Stimulated activated CD4-positive, alpha-beta T cell treated with anti-CD3 and anti-CD28 coated beads, Interleukin-4, amount 100 ng/mL, for 24 hours (primary cell): Measurements from ENCODE around the gene SMU1.
"Not testable (repeated sequence)": the region's sequence is repeated elsewhere in the genome, so short reads cannot be mapped to it uniquely, and the experiment has no call there.

Source experiments
- DNase-seq: peaks from one replicate; pipeline ENCODE4 v3.0.0-alpha.2; 2020

The SMU1 gene

DNA sequence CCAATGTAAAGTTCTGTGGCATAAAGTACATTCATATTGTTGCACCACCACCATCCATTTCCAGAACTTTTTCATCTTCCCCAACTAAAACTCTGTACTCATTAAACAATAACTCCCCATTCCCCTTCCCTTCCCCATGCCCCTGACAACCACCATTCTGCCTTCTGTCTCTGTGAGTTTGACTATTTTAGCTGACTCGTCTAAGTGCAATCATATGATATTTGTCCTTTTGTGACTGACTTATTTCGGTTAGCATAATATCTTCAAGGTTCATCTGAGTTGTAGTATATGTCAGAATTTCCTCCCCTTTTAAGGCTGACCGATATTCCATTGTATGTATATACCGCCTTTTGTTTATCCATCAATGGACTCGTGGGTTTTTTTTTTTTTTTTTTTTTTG, 29.0 kb upstream of the SMU1 start:
- no peak for DNase-seq

DNA sequence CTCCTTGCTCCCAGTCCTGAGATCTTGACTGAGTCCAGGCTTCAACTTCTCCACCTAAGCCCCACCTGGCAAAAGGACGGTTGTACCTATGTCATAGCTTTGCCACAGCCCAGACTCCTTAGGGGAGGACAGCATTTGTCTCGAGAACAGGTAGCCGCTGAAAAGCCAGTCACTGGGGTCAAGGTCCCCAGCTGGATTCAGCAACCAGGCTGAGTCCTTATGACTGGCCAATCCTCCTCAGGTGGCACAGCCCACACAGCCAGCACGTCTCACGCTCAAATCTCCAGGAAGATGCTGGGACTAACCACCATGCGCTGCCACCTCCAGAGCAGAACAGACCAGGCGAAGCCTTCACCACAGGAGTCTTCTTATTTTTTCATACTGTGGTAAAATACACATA, 27.9 kb upstream of the SMU1 start:
- no peak for DNase-seq

DNA sequence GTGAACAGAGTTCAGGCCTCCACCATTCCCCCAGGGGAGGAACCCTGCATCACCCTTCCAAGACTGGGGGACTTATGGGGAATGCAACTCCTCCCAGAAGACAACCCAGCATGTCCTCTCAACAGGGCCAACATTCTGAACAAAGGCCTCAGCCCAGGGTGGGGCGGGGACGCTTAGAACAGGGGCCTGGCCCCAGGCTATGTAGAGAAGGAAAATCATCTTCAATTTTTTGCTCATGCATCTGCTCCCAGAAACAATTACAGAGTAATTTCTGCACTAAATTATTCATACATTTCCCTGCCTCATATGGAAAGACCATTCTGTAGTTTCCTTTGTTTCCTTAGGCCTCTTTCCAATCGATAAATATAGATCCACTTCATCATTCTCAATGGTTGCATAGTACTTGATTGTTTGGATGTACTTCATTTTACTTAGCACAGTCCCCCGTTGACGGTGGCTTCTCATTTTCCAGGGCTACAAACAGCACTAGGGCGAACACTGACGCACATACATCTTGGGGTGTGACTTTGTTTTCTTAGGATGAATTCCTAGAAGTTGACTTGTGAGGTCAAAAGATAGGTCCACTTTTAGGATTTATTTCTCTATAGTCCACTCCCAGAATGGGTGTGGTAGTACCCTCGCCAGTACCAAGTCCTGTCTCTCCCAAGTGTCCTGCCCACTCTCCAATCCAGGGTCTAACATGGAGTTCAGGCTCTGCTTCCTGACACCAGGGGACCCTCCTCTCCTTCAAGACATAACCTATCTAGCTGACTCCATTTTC, 27.2 kb upstream of the SMU1 start:
- DNase-seq: no peak

DNA sequence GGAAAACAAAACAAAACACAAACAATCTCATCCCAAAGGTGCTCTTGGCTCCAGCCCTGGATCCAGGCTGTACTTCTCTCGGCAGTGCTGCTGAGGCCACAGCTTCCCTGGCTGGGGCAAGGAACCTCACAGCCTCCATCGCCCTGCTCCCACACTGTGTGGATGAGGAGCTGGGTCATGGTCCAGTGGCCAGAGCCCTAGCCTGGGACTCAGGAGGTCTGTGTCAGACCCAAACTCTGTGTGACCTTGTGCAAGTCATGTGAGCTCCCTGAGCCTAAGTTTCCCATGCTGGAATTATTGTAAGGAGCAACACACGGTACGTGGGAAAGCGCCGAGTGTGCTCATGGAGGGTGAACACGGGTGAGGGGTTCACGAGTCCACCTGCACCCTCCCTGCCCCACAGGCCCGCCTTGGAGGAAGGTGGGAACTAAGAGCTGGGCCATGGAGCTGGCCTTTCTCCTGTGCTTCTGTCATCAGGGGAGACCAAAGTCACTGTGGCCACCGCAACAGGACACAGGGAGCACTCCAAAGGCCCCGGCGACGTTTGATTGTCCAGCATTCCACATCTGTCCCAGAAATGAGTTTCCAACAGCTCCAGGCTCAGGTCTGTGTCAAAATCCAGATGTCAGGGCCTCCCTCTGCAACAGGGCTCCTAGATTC, 26.2 kb upstream of the SMU1 start:
- DNase-seq: no peak

DNA sequence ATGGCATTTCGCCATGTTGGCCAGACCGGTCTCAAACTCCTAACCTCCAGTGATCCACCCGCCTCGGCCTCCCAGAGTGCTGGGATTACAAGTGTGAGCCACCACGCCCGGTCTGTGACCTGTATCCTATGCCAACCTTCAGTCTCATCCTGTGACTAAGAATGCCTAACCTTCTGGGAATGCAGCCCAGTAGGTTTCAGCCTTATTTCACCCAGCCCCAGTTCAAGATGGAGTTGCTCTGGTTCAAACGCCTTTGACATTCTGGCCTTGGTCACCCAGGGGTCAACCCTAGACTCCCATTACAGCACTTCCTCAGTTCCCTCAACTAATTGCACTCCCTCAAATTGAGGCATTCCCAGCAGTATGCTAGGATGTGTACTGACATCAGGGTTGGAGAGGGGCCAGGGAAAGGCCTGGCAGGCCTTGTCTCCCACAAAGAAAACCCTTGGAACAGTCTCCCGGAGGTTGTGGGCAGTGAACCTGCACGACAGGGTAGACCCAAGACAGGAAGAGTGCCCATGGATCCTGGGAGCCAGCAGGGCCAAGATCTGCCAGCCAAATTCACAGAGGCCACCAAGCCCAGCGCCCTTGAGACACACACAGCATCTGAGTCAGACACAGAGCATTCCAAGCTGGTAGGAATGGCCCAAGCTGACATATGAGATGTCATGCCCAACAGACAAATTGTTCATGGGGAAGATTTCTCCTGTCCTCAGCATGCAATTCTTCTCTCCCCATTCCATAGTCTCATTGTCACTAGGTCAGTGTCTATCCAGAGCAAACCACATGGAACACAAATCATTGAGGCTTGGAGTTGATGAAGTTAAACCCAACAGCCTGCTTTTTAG, 24.9 kb upstream of the SMU1 start:
- no peak for DNase-seq

DNA sequence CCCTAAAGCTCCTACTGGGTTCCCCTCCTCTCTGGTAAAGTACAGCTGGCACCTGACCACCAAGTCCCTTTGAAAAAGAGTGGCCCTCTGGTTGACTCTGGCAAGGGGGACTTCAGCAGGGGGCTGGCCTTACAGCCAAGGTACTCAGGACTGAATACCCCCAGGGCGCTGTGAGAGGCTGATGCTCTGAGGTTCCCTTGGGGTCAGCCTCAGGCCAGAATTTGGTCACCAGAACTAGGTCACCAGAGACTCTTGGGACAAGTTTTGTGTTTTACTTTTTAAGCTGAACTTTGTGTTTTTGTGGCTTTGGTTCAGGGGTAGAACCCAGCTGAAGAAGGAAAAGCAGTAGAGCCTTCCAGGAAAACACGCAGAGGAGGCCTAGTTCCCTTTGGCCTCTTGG, 23.3 kb upstream of the SMU1 start:
- no peak for DNase-seq

DNA sequence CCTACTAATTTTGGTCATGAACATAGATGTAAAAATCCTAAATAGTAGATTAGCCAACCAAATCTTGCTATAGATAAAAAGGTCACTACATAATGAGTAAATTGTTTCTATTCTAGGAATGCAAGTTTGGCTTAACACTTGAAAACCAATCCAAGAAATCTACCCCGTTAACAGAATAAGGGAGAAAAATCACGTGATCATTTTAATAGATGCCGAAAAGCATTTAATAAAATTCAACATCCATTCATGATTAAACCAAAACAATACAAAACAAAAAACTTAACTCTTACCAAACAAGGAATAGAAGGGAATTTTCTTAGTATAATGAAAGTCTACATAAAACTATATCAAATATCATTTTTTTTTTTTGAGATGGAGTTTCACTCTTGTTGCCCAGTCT, 20.7 kb upstream of the SMU1 start:
- no peak for DNase-seq

DNA sequence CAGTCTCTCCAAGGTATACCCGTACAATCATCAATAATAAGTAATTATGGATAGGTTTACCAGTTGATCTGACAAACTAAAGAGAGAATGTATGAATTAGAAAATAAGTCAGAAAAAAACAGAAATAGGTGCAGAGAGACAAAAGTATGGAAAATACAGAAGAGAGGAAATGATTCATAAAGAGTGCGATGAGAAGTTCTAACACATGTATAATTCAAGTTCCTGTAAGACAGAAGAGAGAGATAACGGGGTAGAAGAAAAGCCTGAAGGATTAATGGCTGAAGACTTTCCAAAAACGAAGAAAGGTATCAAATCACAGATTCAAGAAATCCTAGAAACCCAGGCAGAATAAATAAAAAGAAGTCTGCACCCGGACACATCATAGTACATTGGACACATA, 16.2 kb upstream of the SMU1 start:
- DNase-seq: no peak

DNA sequence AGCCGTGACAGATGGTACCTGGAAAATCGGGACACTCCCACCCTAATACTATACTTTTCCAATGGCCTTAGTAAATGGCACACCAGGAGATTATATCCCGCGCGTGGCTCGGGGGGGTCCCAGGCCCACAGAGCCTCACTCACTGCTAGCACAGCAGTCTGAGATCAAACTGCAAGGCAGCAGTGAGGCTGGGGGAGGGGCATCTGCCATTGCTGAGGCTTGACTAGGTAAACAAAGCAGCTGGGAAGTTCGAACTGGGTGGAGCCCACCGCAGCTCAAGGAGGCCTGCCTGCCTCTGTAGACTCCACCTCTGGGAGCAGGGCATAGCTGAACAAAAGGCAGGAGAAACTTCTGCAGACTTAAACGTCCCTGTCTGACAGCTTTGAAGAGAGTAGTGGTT, 9.2 kb upstream of the SMU1 start:
- not testable (repeated sequence) for DNase-seq

DNA sequence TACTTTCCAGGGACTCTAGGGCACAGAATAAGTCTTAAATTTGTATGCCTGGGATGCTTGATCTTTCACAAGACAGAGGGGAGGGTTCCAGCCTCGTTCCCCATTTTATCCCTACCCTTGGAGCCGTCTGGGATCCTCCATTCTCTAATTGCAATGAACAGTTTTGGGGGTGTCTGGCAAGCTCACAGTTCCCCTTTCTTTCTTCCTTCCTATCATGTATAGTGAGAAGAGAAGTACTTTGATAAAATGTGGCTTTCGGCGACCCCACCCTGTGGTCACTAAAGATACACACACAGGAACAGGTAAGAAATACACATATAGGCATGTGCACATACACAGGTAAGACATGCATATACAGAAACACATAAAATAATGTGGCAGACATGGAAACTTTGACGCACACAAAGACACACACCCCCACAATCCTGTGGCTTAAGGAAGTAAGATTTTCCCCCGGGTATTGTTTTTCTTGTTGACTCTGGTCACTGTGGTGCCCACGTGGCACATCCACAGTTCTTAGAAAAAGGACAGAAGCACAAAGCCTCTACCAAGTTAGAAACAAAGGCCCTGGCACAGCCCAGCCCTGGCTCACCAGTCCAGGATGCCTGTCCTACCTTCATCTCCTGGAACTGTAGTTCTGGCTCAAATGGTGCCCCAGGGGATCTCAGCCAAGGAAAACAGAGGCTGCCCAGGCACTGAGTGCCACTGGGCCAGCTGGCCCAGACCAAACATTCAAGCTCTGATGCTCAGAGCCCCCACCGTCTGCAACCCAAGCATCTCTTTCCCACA, 6.3 kb upstream of the SMU1 start:
- DNase-seq: peak; percentile 11

DNA sequence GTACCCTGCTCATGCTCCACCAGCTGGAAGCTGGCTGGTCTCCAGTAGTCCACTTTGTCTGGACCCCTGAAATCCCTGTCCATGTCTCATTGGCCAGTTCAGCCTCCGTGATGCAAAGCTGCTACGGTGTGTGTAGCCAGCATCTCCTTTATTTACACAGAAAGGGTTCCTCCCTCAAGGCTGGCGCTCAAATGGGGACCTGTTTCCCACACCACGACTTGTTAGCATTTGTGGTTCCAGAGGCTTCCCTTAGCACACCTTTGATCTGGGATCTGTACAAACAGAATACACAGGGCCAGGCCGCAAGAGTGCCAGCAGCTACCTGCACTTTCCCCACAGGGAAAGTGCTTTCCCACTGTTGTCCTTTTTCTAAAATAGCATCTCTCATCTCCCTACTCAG, 5.7 kb upstream of the SMU1 start:
- no peak for DNase-seq

DNA sequence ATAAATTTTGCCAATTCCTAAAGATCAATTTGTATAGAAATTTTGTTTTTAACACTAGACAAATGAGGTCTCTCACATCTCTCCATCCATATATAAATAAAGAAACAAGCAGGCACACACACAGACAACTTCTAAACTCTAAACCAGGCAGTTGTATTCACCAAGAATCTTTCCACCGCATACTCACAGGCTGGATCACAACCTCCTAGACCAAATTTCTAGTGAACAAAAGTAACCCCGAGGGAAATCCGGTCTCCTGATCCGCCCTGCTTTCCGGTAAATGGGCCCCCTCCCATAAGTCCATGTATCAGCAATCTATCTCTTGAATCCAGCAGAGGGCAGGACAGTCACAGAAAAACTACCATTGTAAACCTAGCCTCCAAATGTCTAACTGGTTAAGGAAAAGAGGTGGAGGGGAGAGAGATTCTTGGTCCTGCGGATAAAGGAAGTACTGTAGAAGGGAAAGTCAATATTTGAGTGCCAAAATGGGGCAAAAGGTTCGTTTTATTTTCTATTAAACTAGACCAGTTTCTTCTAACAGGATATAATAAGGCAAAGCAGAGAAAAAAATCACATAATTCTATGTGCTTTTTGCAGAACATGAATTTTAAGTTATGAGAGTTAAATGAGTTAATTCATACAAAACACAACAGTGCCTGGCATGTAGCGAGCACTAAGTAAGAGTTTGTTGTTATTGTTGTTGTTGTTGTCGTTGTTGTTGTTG, 4.8 kb upstream of the SMU1 start:
- DNase-seq: peak; percentile 68

DNA sequence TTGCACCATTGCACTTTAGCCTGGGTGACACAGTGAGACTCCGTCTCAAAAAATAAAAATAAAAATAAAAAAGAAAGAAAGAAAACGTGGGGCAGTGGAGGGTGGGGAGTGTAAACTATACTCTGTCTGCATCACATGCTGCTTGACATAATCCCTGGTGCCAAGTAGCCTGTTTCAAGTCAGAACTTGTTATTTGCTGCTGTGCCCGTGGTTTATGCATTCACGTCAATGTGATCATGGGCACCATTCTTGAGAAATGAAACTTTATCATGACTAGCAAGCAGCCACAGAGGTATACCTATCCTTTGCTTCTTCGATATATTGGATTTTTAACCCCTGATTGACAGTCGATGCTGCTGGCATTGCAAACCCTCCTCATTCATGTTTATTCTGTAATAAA, 4.1 kb upstream of the SMU1 start:
- no peak for DNase-seq

DNA sequence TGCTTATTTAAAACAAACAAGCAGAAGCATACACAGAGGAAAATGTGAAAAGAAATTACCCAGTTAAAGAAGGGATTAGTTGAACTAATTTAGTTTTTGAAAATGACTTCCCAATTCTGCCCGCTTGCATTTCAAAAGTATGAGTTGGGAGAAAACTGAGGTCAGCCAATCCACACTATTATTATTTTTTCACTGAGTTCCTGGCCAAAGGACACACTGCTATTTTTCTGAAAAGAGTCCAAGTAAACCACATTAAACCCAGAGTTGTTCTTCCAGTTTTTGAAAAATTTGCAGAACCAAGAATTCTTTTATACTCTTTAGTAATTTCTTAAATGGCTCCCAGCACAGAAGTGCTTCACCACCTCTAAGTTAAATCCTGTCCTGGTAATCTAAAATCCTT, 7.5 kb downstream of the SMU1 start:
- no peak for DNase-seq

DNA sequence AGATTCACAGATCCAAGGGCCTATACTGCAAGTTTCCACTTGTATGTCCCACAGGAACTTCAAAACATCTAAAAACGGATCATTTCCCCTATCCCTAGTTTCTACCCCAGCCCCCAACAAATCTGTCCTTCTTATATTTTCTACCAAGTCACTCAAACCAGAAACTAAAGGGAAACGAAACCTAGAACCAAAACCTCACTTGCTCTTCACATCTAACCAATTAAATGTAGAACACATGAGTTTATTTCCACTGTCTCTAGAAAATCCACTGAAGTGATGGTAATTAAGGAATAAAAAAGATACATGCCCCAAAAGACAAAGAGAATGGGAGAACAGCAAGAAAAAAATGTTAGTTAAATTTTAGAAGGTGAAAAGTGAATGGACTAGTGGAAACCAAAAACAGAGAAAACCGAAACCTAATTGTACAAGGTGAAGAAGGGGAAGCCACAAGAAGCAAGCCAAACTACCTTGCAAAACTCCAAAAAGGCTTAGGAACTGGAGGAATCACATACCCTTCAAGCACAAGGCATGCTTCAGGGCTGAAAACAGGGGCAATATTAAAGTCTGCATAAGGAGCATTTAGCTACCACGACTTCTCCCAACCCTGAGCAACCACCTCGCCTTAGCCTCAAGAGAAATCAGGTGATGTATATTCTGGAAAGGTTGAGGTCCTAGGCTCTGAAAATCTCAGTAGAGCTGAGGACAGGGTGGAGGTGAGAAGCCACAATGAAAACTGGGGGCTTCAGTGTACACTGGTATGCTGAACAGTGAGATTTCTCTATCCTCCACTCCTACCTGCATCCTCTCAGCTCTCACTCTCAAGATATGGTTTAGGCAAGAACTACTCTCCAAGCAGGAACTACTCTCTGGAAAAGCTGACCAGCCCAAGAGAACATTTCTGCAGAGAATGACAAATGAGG, 11.1 kb downstream of the SMU1 start:
- DNase-seq: no peak

DNA sequence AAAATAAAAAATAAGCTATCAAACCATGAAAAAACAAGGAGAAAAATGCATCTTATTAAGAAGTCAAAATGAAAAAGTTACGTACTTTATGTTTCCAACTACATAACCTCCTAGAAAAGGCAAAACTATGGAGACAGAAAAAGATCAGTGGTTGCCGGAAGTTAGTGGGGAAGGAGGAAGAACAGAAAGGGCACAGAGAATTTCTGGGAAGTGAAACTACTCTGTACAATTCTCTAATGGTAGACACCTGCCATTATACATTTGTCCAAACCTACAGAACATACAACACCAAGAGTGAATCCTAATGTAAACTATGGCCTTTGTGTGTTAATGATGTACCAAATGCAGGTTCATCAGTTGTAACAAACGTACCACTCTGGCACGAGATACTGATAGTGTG, 25.3 kb downstream of the SMU1 start:
- DNase-seq: no peak

DNA sequence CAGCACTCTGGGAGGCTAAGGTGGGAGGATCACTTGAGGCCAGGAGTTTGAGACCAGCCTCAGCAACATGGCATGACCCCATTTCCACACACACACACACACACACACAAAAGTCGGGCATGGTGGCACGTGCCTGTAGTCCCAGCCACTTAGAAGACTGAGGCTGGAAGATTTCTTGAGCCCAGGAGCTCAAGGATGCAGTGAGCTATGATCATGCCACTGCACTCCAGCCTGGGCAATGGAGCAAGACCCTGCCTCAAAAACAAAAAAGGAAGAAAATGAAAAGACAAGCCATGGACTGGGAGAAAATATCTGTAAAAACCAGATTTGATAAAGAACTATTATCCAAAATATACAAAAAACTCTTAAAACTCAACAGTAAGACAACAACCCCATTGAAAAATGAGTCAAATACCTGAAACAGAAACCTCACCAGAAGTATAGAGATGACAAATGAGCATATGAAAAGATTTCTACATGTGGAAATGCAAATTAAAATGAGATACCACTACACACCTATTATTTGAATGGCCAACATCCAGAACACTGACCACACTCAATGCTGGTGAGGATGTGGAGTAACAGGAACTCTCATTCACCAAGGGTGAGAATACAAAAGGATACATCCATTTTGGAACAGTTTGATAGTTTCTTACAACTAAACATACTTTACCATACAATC, 26.7 kb downstream of the SMU1 start:
- DNase-seq: no peak

DNA sequence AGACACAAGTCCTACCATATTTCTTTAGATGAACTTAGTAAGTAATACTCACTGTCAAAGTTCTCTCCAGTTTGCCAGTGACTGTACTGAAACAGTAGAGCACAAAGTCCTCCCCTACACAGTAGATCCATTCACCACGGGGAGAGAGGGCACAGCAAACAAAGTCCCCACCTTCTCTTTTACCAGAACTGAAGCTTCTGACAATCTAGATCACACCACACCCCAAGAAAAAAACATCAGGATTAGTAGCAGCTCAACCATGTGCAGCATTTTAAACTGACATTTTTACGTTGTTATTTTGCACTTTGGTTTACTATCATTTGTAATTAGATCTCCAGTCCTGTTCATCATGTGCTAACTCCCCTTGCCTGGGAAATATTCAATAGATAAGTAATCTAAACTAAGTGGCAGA, 28.4 kb downstream of the SMU1 start:
- no peak for DNase-seq

DNA sequence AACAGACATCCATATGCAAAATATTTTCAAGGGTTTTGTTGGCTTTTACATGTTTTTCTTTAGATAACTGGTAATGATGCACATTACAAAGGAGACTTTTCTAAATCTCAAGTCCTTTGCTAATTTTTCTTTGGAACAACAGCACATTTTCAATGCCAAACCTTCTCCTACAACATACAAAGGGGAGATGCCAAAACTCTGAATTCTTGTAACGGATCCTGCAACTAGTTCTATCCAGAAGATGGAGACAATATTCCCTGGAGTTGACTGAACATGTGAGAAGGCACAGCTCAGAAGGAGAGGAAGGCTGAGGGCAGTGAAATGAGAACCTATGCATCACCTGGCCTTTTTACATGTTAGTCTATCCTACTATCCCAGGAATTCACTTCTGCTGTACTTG, 30.4 kb downstream of the SMU1 start:
- no peak for DNase-seq

DNA sequence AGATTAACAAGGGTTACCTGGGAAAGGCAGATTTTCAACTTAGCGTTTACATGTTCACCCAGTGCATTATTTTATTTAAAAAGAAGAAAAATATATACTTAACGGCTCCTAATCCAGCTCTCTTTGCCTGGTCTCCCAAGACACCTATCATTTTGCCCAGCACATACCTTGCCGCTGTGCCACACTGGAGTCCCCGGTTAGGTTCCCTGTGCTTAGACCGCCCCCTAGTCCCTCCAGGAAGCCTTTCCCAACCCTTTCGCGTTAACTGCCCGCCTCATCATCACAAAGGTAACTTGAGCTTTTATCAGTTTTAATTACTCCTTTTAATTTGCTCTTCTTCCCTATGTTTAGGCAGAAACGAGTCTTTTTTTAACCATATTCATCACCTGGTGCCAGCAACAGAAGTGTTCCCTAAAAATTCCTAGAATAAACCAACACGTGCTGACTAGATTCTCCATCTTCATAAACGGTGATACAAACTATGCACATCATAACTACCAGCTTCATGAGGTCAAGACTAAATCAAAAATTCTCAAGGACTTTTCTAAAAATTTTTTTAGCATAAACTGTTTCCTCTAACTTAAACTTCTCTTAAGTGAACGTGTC, 31.7 kb downstream of the SMU1 start:
- DNase-seq: no peak
